ENCODE measurements around the gene CPA4.

Gene CPA4

GRCh38 chr7:130346177-130346905 lies 53.4 kb downstream of the CPA4 start:
- DNase-seq: no peak

GRCh38 chr7:130346941-130347340 lies 54.0 kb downstream of the CPA4 start:
- no peak for DNase-seq

- DNase-seq: no peak
These were observed 57.2 kb downstream of the CPA4 start for GRCh38 chr7:130349911-130350782.

GRCh38 chr7:130350945-130351790 lies 58.2 kb downstream of the CPA4 start:
- DNase-seq: no peak

GRCh38 chr7:130351791-130352090 lies 58.8 kb downstream of the CPA4 start:
- no peak for DNase-seq

- DNase-seq: no peak
These were observed 59.5 kb downstream of the CPA4 start for GRCh38 chr7:130352194-130353074.

- DNase-seq: no peak
These were observed 60.2 kb downstream of the CPA4 start for GRCh38 chr7:130353196-130353595.

- DNase-seq: no peak
These were observed 63.3 kb downstream of the CPA4 start for GRCh38 chr7:130356121-130356875.

GRCh38 chr7:130356876-130357611 lies 64.1 kb downstream of the CPA4 start:
- DNase-seq: no peak

GRCh38 chr7:130358471-130358870 lies 65.5 kb downstream of the CPA4 start:
- no peak for DNase-seq

GRCh38 chr7:130359276-130359857 lies 66.4 kb downstream of the CPA4 start:
- no peak for DNase-seq

- no peak for DNase-seq
These were observed 67.6 kb downstream of the CPA4 start for GRCh38 chr7:130360518-130360917.

GRCh38 chr7:130361681-130362080 lies 68.7 kb downstream of the CPA4 start:
- no peak for DNase-seq

GRCh38 chr7:130362251-130362816 lies 69.4 kb downstream of the CPA4 start:
- DNase-seq: no peak

- DNase-seq: no peak
These were observed 70.3 kb downstream of the CPA4 start for GRCh38 chr7:130363026-130363847.

GRCh38 chr7:130364451-130364850 lies 71.5 kb downstream of the CPA4 start:
- DNase-seq: no peak

- DNase-seq: no peak
These were observed 72.1 kb downstream of the CPA4 start for GRCh38 chr7:130365088-130365487.

GRCh38 chr7:130365511-130366441 lies 72.8 kb downstream of the CPA4 start:
- no peak for DNase-seq
